Immature natural killer cell (primary cell): ENCODE measurements around the gene CASP9. TPM values are rescaled to one million over a fixed set of nuclear protein-coding genes. Genes with fewer than 3 reads are reported as not detected.
"Not testable (repeated sequence)": the region's sequence is repeated elsewhere in the genome, so short reads cannot be mapped to it uniquely, and the experiment has no call there.

Source experiments
- DNase-seq, 3 donors: peaks; one replicate each; pipeline ENCODE4 v3.0.0; 2022; ENCODE audit warnings: mixed read lengths in 1 of 3
- H3K27ac Mint-ChIP-seq, 6 donors: one replicate each; pipeline ENCODE4 v1.8.0; 2020; ENCODE audit warnings: mixed read lengths in 6 of 6, mild to moderate bottlenecking in 5 of 6, inconsistent platforms in 4 of 6, moderate library complexity in 3 of 6
- H3K27me3 Mint-ChIP-seq, 3 donors: one replicate each; pipeline ENCODE4 v1.8.0; 2020 to 2021; ENCODE audit warnings: low read depth in 3 of 3, mild to moderate bottlenecking in 3 of 3, mixed read lengths in 3 of 3, moderate library complexity in 3 of 3, inconsistent platforms in 1 of 3
- H3K36me3 Mint-ChIP-seq, 3 donors: one replicate each; pipeline ENCODE4 v1.8.0; 2020; ENCODE audit warnings: mixed read lengths in 3 of 3, inconsistent platforms in 2 of 3, mild to moderate bottlenecking in 2 of 3
- H3K4me1 Mint-ChIP-seq, 2 donors: one replicate each; pipeline ENCODE4 v1.8.0; 2020; ENCODE audit warnings: inconsistent platforms in 2 of 2, mild to moderate bottlenecking in 2 of 2, mixed read lengths in 2 of 2, moderate library complexity in 1 of 2
- H3K4me3 Mint-ChIP-seq, 5 donors: one replicate each; pipeline ENCODE4 v1.8.0; 2020; ENCODE audit warnings: mild to moderate bottlenecking in 5 of 5, mixed read lengths in 5 of 5, inconsistent platforms in 3 of 5, moderate library complexity in 3 of 5
- H3K9me3 Mint-ChIP-seq, 6 donors: one replicate each; pipeline ENCODE4 v1.8.0; 2020; ENCODE audit warnings: mild to moderate bottlenecking in 6 of 6, mixed read lengths in 6 of 6, inconsistent platforms in 4 of 6, moderate library complexity in 3 of 6
- polyA plus RNA-seq, 3 donors: library from polyadenylated mRNA; unstranded; fragments of 300-500 nt; fragmentation: Illumina TruSeq; gene quantifications; one replicate each; pipeline ENCODE4 v1.2.3, GENCODE V29; 2021

The CASP9 gene
- polyA plus RNA-seq, 3 donors from 2014 or later = 17.0 to 19.4 (median 19.4) TPM

DNA sequence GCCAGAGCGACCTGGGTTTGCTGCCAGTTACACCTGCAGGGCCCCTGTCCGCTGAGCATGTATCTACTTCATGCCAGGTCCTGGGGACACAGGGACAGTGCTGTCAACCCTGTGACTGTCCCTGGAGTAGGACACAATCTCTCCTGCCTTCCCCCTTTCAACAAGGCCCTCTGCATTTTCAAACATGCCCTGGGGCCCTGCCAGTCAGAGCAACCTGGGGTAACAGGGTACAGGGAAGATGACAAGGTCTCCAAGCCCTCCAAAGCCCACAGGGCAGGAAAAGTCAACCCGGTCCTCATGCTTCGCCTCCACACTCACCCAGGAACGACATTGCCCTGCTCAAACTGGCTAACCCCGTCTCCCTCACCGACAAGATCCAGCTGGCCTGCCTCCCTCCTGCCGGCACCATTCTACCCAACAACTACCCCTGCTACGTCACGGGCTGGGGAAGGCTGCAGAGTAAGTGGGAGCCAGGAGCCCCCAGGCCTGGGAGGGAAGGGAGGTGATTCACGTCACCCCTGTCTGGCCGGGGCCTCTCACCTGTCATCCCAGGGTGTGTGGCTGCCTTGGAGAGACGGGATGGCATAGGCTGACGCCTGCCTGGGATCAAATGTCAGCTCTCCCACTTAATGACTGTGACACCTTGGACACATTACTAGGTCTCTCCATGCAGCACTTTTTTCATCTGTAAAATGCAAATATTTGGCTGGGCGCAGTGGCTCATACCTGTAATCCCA, 60.8 kb downstream of the CASP9 start:
- not testable (repeated sequence) for H3K9me3 Mint-ChIP-seq, H3K4me1 Mint-ChIP-seq, H3K36me3 Mint-ChIP-seq, DNase-seq, H3K4me3 Mint-ChIP-seq, H3K27me3 Mint-ChIP-seq, H3K27ac Mint-ChIP-seq

- no peaks in the 10 kb centered on the region for H3K4me1 Mint-ChIP-seq
- H3K36me3 Mint-ChIP-seq = no peaks in the 10 kb centered on the region
- peak overlapping the region in 1 of 6 donors; percentile 28 for H3K27ac Mint-ChIP-seq
- DNase-seq = no peak
- H3K27me3 Mint-ChIP-seq = peaks cover 3 to 7% (median 6%) of the 10 kb centered on the region in 3 donors
- no peaks in the 10 kb centered on the region for H3K9me3 Mint-ChIP-seq
- no peak overlapping the region for H3K4me3 Mint-ChIP-seq
These were observed 63.3 kb downstream of the CASP9 start for GRCh38 chr1:15460708-15461095.

GRCh38 chr1:15459771-15460707, 64.0 kb downstream of the CASP9 start:
- Mint-ChIP-seq H3K27ac (no peak overlapping the region), H3K9me3 (no peaks in the 10 kb centered on the region), H3K27me3 (peaks cover 3 to 7% (median 6%) of the 10 kb centered on the region in 3 donors)

DNA sequence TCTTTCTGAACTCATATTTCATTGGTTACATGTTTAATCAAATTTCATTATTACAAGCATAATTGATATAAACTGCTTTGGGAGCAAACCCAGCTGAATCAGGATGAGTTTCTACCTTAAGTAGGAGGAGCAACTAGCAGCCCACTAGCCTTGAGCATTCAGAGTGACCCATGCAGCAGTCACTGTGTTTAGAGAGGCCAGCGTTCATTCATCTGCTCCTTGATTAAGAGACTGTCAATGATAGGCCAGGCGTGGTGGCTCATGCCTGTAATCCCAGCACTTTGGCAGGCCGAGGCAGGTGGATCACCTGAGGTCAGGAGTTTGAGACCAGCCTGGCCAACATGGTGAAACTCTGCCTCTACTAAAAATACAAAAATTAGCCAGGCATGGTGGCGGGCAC, 65.6 kb downstream of the CASP9 start:
- not testable (repeated sequence) for H3K9me3 Mint-ChIP-seq, H3K27ac Mint-ChIP-seq, H3K27me3 Mint-ChIP-seq, H3K36me3 Mint-ChIP-seq, H3K4me3 Mint-ChIP-seq, DNase-seq, H3K4me1 Mint-ChIP-seq

More at GRCh38 chr1:15459771-15460707, 64.0 kb downstream of the CASP9 start:
- Mint-ChIP-seq H3K36me3 (no peaks in the 10 kb centered on the region), H3K4me3 (no peak overlapping the region), H3K4me1 (no peaks in the 10 kb centered on the region)
- no peak for DNase-seq

DNA sequence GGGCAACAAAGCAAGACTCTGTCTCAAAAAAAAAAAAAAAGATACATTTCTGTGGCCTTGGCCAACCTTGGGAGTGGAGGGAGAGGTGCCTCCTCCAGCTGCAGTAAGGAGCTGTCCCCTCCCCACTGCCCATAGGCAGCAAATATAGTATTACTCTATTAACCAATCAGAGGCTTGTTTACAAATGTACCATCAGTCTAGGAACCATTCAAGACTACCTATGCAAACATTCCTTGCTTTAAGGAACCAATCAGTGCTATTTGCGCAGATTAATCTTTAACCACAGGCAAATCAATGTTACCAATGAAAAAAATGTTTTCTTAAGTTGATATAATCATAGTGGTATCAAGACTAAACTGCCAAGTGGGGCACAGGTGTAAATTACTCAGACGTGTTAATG, 66.4 kb downstream of the CASP9 start:
- Mint-ChIP-seq H3K27me3 (peaks cover 0 to 6% (median 2%) of the 10 kb centered on the region in 3 donors), H3K36me3 (no peaks in the 10 kb centered on the region), H3K9me3 (no peaks in the 10 kb centered on the region), H3K27ac (no peak overlapping the region), H3K4me3 (no peak overlapping the region), H3K4me1 (no peaks in the 10 kb centered on the region)
- DNase-seq = no peak

GRCh38 chr1:15456313-15456954, 67.6 kb downstream of the CASP9 start, which contains the start of gene CELA2A:
TSS of gene CELA2A (plus strand) at chr1:15456732. CDS start at chr1:15456754, 22 bp downstream.
- Mint-ChIP-seq H3K36me3 (no peaks in the 10 kb centered on the region), H3K27me3 (peaks cover 0 to 6% (median 2%) of the 10 kb centered on the region in 3 donors), H3K9me3 (no peaks in the 10 kb centered on the region), H3K27ac (no peak within 1 kb of the TSS), H3K4me1 (no peaks in the 10 kb centered on the region), H3K4me3 (no peak within 1 kb of the TSS)
- DNase-seq = no peak

- Mint-ChIP-seq H3K4me1 (no peaks in the 10 kb centered on the region), H3K9me3 (no peaks in the 10 kb centered on the region), H3K27ac (no peak overlapping the region), H3K27me3 (peaks cover 2 to 6% (median 5%) of the 10 kb centered on the region in 3 donors), H3K36me3 (no peaks in the 10 kb centered on the region), H3K4me3 (no peak overlapping the region)
- DNase-seq = no peak
These were observed 68.5 kb downstream of the CASP9 start for GRCh38 chr1:15455522-15455921.

DNA sequence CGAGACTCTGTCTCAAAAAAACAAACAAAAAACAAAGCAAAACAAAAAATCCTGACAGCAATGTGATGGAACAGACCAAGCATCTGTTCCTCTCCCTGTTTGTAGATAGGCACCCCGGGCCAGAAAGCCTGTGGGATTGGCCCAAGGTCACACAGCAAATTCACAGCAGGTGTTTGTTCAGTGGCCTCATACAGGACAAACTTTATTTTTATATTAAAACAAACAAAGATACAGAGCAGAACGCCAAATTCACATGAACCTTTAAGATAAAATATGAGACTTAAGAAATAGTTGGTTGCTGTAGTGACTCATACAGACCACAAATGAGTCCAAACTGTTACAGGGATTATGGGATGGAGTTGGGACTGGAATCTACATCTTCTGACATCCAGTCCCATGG, 69.8 kb downstream of the CASP9 start:
- peaks cover 4 to 6% (median 5%) of the 10 kb centered on the region in 3 donors for H3K27me3 Mint-ChIP-seq
- no peak for DNase-seq
- H3K9me3 Mint-ChIP-seq = no peaks in the 10 kb centered on the region
- H3K4me1 Mint-ChIP-seq = no peaks in the 10 kb centered on the region
- no peak overlapping the region for H3K4me3 Mint-ChIP-seq
- no peaks in the 10 kb centered on the region for H3K36me3 Mint-ChIP-seq
- H3K27ac Mint-ChIP-seq = no peak overlapping the region

GRCh38 chr1:15453734-15454133, 70.3 kb downstream of the CASP9 start:
- Mint-ChIP-seq H3K4me3 (no peak overlapping the region), H3K9me3 (no peaks in the 10 kb centered on the region)

GRCh38 chr1:15452866-15453571, 71.0 kb downstream of the CASP9 start:
- Mint-ChIP-seq H3K36me3 (no peaks in the 10 kb centered on the region), H3K4me1 (no peaks in the 10 kb centered on the region), H3K27me3 (peaks cover 3 to 5% (median 4%) of the 10 kb centered on the region in 3 donors), H3K4me3 (no peak overlapping the region), H3K9me3 (no peaks in the 10 kb centered on the region), H3K27ac (no peak overlapping the region)
- no peak for DNase-seq

More at GRCh38 chr1:15453734-15454133, 70.3 kb downstream of the CASP9 start:
- Mint-ChIP-seq H3K27ac (no peak overlapping the region), H3K36me3 (no peaks in the 10 kb centered on the region), H3K4me1 (no peaks in the 10 kb centered on the region), H3K27me3 (peaks cover 4 to 6% (median 5%) of the 10 kb centered on the region in 3 donors)
- DNase-seq = no peak

GRCh38 chr1:15452216-15452615, 71.8 kb downstream of the CASP9 start:
- Mint-ChIP-seq H3K4me1 (no peaks in the 10 kb centered on the region), H3K36me3 (no peaks in the 10 kb centered on the region), H3K27me3 (peaks cover 4 to 6% (median 5%) of the 10 kb centered on the region in 3 donors), H3K27ac (no peak overlapping the region), H3K4me3 (no peak overlapping the region), H3K9me3 (no peaks in the 10 kb centered on the region)
- no peak for DNase-seq

- no peaks in the 10 kb centered on the region for H3K36me3 Mint-ChIP-seq
- DNase-seq = no peak
These were observed 72.8 kb downstream of the CASP9 start for GRCh38 chr1:15451014-15451722.

DNA sequence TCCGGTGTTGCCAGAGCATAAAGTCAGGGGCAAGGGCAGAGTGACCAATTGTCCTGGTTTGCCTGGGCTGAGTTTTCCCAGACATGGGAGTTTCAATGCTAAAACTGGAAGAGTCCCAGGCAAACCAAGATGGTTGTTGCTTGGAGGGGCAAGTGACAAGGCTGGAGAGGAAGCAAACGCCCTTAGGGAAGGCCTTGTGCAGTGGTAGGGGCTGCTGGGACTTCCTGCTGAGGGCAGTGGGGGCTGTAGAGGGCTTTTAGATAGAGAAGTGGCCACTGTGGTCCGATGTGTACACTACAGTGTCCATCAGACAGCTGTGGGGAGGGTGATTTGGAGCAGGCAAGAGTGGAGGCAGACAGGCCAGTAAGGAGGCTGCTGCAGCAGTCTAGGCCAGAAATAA, 74.4 kb downstream of the CASP9 start:
- Mint-ChIP-seq H3K4me3 (no peak overlapping the region), H3K36me3 (peaks cover 0 to 3% (median 0%) of the 10 kb centered on the region in 3 donors), H3K4me1 (peaks cover 15 to 16% of the 10 kb centered on the region in 2 donors), H3K27ac (no peak overlapping the region), H3K27me3 (peaks cover 10 to 15% (median 13%) of the 10 kb centered on the region in 3 donors), H3K9me3 (no peaks in the 10 kb centered on the region)
- DNase-seq = no peak

More at GRCh38 chr1:15451014-15451722, 72.8 kb downstream of the CASP9 start:
- H3K4me3 Mint-ChIP-seq = no peak overlapping the region
- peaks cover under 1% of the 10 kb centered on the region in 2 donors for H3K4me1 Mint-ChIP-seq
- no peaks in the 10 kb centered on the region for H3K9me3 Mint-ChIP-seq
- no peak overlapping the region for H3K27ac Mint-ChIP-seq
- peaks cover 5 to 9% (median 7%) of the 10 kb centered on the region in 3 donors for H3K27me3 Mint-ChIP-seq
